GM21786 (cell line): ENCODE results near the gene TAS2R31.
"Not testable (repeated sequence)": the region's sequence is repeated elsewhere in the genome, so short reads cannot be mapped to it uniquely, and the experiment has no call there.

ENCODE experiments used
- ATAC-seq: cut with Tn5 transposase; IDR thresholded peaks from one replicate; pipeline ENCODE4 v1.9.1; 2021; ENCODE audit not compliant: unreplicated experiment

Gene TAS2R31

GRCh38 chr12:11031307-11031706 is at the start of gene TAS2R31:
Gene TAS2R31 (minus strand): TSS chr12:11031407. CDS start chr12:11031335, 72 bp downstream.
- no peak for ATAC-seq

GRCh38 chr12:11078246-11078645 is 47.0 kb upstream of the TAS2R31 start:
- ATAC-seq = no peak

- ATAC-seq = no peak
Measured at GRCh38 chr12:11075642-11076041, 44.4 kb upstream of the TAS2R31 start.

- ATAC-seq = no peak
Measured at GRCh38 chr12:11071414-11071813, 40.2 kb upstream of the TAS2R31 start.

GRCh38 chr12:11070999-11071398 is 39.8 kb upstream of the TAS2R31 start:
- no peak for ATAC-seq

GRCh38 chr12:11069854-11070365 is 38.7 kb upstream of the TAS2R31 start:
- ATAC-seq = no peak

GRCh38 chr12:11067514-11067913 is 36.3 kb upstream of the TAS2R31 start:
- no peak for ATAC-seq

- not testable (repeated sequence) for ATAC-seq
Measured at GRCh38 chr12:11062194-11062593, 31.0 kb upstream of the TAS2R31 start, which contains the start of gene TAS2R46. Gene TAS2R46 (minus strand): TSS chr12:11062294. CDS start chr12:11062294, 0 bp downstream.

GRCh38 chr12:11059784-11060183 is 28.6 kb upstream of the TAS2R31 start:
- no peak for ATAC-seq

GRCh38 chr12:11059041-11059440 is 27.8 kb upstream of the TAS2R31 start:
- no peak for ATAC-seq

- ATAC-seq = no peak
Measured at GRCh38 chr12:11055306-11055705, 24.1 kb upstream of the TAS2R31 start.

- not testable (repeated sequence) for ATAC-seq
Measured at GRCh38 chr12:11049806-11050531, 18.8 kb upstream of the TAS2R31 start.

GRCh38 chr12:11041366-11041765 is 10.2 kb upstream of the TAS2R31 start:
- not testable (repeated sequence) for ATAC-seq

GRCh38 chr12:11040162-11040561 is 9.0 kb upstream of the TAS2R31 start:
- ATAC-seq = no peak

GRCh38 chr12:11039171-11039570 is 8.0 kb upstream of the TAS2R31 start:
- ATAC-seq = no peak

GRCh38 chr12:11033959-11034358 is 2.8 kb upstream of the TAS2R31 start:
- ATAC-seq = not testable (repeated sequence)

- no peak for ATAC-seq
Measured at GRCh38 chr12:11026118-11026517, 5.1 kb downstream of the TAS2R31 start.

GRCh38 chr12:11023387-11023786 is 7.8 kb downstream of the TAS2R31 start:
- ATAC-seq = no peak

- ATAC-seq = no peak
Measured at GRCh38 chr12:11022520-11022919, 8.7 kb downstream of the TAS2R31 start, which contains the start of gene TAS2R19. Gene TAS2R19 (minus strand): TSS chr12:11022620. CDS start chr12:11022571, 49 bp downstream.

GRCh38 chr12:11016937-11017336 is 14.3 kb downstream of the TAS2R31 start:
- ATAC-seq = no peak

GRCh38 chr12:11015775-11016430 is 15.3 kb downstream of the TAS2R31 start:
- ATAC-seq = no peak

GRCh38 chr12:11014234-11014633 is 17.0 kb downstream of the TAS2R31 start:
- no peak for ATAC-seq
